Amniotic stem cell (primary cell): ENCODE measurements around the gene CD200.
"Not testable (repeated sequence)": the region's sequence is repeated elsewhere in the genome, so short reads cannot be mapped to it uniquely, and the experiment has no call there.

ENCODE experiments used
- DNase-seq: peaks from one replicate; lab custom pipeline; 2025; lab: John Stamatoyannopoulos, UW

The CD200 gene

GRCh38 chr3:112360561-112360960 lies 27.6 kb downstream of the CD200 start:
- no peak for DNase-seq

GRCh38 chr3:112362221-112362620 lies 29.3 kb downstream of the CD200 start:
- no peak for DNase-seq

GRCh38 chr3:112364291-112364690 lies 31.3 kb downstream of the CD200 start:
- no peak for DNase-seq

- DNase-seq: no peak
These were observed 32.1 kb downstream of the CD200 start for GRCh38 chr3:112365035-112365434.

GRCh38 chr3:112365636-112366035 lies 32.7 kb downstream of the CD200 start:
- no peak for DNase-seq

GRCh38 chr3:112366522-112366921 lies 33.6 kb downstream of the CD200 start:
- DNase-seq: no peak

- DNase-seq: no peak
These were observed 38.6 kb downstream of the CD200 start for GRCh38 chr3:112371569-112371968.

- no peak for DNase-seq
These were observed 39.4 kb downstream of the CD200 start for GRCh38 chr3:112372396-112372795.

GRCh38 chr3:112373476-112373875 lies 40.5 kb downstream of the CD200 start:
- no peak for DNase-seq

GRCh38 chr3:112373924-112374323 lies 41.0 kb downstream of the CD200 start:
- no peak for DNase-seq

GRCh38 chr3:112374333-112374734 lies 41.4 kb downstream of the CD200 start:
- DNase-seq: no peak

- DNase-seq: no peak
These were observed 42.2 kb downstream of the CD200 start for GRCh38 chr3:112375117-112375516.

GRCh38 chr3:112376241-112376911 lies 43.4 kb downstream of the CD200 start:
- no peak for DNase-seq

- DNase-seq: no peak
These were observed 44.0 kb downstream of the CD200 start for GRCh38 chr3:112376992-112377391.

- no peak for DNase-seq
These were observed 44.7 kb downstream of the CD200 start for GRCh38 chr3:112377568-112378071.

GRCh38 chr3:112378347-112378746 lies 45.4 kb downstream of the CD200 start:
- DNase-seq: not testable (repeated sequence)

GRCh38 chr3:112379020-112379690 lies 46.2 kb downstream of the CD200 start:
- DNase-seq: no peak

GRCh38 chr3:112381673-112382542 lies 49.0 kb downstream of the CD200 start:
- no peak for DNase-seq

- no peak for DNase-seq
These were observed 49.7 kb downstream of the CD200 start for GRCh38 chr3:112382543-112383160.

GRCh38 chr3:112384769-112385168 lies 51.8 kb downstream of the CD200 start:
- no peak for DNase-seq

GRCh38 chr3:112388972-112389371 lies 56.0 kb downstream of the CD200 start:
- DNase-seq: no peak

- DNase-seq: no peak
These were observed 57.0 kb downstream of the CD200 start for GRCh38 chr3:112389961-112390360.
